HEK293 (cell line): ENCODE data around the gene TRAK1.

Experiments used
- CTCF ChIA-PET: fragments of 350-600 bp; formaldehyde crosslinking; extraction: SDS; loops from one replicate; lab custom pipeline; 2021; ENCODE audit warnings: antibody characterized with exemption; lab: Yijun Ruan, JAX
- POLR2A ChIA-PET: fragments of 300-600 bp; formaldehyde crosslinking; extraction: SDS; loops from one replicate; lab custom pipeline; 2020; ENCODE audit warnings: antibody characterized with exemption, inconsistent platforms; lab: Yijun Ruan, JAX
- H3K27ac ChIP-seq: fragments of 200-500 bp; sonication (Bioruptor generic); 2 replicates; pipeline ENCODE4 v1.5.1; 2014; ENCODE audit warnings: low read depth, low read length, control low read depth, inconsistent platforms; ENCODE audit errors: extremely low read depth
- H3K36me3 ChIP-seq, 2 experiments: fragments of 200-500 bp in 1 of 2; sonication (Bioruptor generic) in 1 of 2; 1 replicate in 1 of 2; 2 replicates in 1 of 2; pipeline ENCODE4 v1.5.1; 2014 to 2017; ENCODE audit warnings: inconsistent platforms in 2 of 2, low read length in 2 of 2; ENCODE audit not compliant: control insufficient read depth in 2 of 2, insufficient read depth in 1 of 2
- H3K4me1 ChIP-seq: fragments of 200-500 bp; sonication (Bioruptor generic); 2 replicates; pipeline ENCODE4 v1.5.1; 2014; ENCODE audit warnings: mild to moderate bottlenecking, low read length, inconsistent platforms; ENCODE audit not compliant: control insufficient read depth, insufficient read depth
- H3K4me3 ChIP-seq: 2 replicates; pipeline ENCODE4 v1.5.1; 2011; ENCODE audit warnings: low read depth, mild to moderate bottlenecking, control low read depth, low read length, moderate library complexity
- H3K9me3 ChIP-seq: fragments of 200-500 bp; sonication (Bioruptor generic); 2 replicates; pipeline ENCODE4 v1.5.1; 2014; ENCODE audit warnings: low read depth, low read length, inconsistent platforms; ENCODE audit not compliant: control insufficient read depth, insufficient read depth
- GLIS2 ChIP-seq: fragments of 450-650 bp; formaldehyde crosslinking; IDR thresholded peaks from 2 replicates; pipeline ENCODE4 v1.5.1; 2016; ENCODE audit warnings: missing biosample characterization, missing genetic modification characterization
- PRDM10 ChIP-seq: fragments of 450-650 bp; formaldehyde crosslinking; IDR thresholded peaks from 2 replicates; pipeline ENCODE4 v1.5.1; 2016; ENCODE audit warnings: missing biosample characterization, missing genetic modification characterization
- SP3 ChIP-seq: fragments of 450-650 bp; formaldehyde crosslinking; IDR thresholded peaks from 2 replicates; pipeline ENCODE4 v1.5.1; 2016; ENCODE audit warnings: missing biosample characterization, missing genetic modification characterization
- TRIM28 ChIP-seq: IDR thresholded peaks from 2 replicates; pipeline ENCODE4 v1.6.1; 2011; ENCODE audit warnings: low read length, control low read depth, borderline replicate concordance
- ZFP37 ChIP-seq: fragments of 450-650 bp; formaldehyde crosslinking; IDR thresholded peaks from 2 replicates; pipeline ENCODE4 v1.5.1; 2016; ENCODE audit warnings: missing biosample characterization, missing genetic modification characterization
- ZNF121 ChIP-seq: fragments of 450-650 bp; formaldehyde crosslinking; IDR thresholded peaks from 2 replicates; pipeline ENCODE4 v1.5.1; 2016; ENCODE audit warnings: missing biosample characterization, missing genetic modification characterization
- ZNF26 ChIP-seq: fragments of 450-650 bp; formaldehyde crosslinking; IDR thresholded peaks from 2 replicates; pipeline ENCODE4 v1.5.1; 2016; ENCODE audit warnings: missing biosample characterization, missing genetic modification characterization
- ZNF311 ChIP-seq: fragments of 450-650 bp; formaldehyde crosslinking; IDR thresholded peaks from 2 replicates; pipeline ENCODE4 v1.5.1; 2017; ENCODE audit warnings: missing biosample characterization, missing genetic modification characterization, borderline replicate concordance
- ZNF350 ChIP-seq: fragments of 450-650 bp; formaldehyde crosslinking; IDR thresholded peaks from 2 replicates; pipeline ENCODE4 v1.5.0; 2017; ENCODE audit warnings: missing biosample characterization, mild to moderate bottlenecking, missing genetic modification characterization
- ZNF394 ChIP-seq: fragments of 450-650 bp; formaldehyde crosslinking; IDR thresholded peaks from 2 replicates; pipeline ENCODE4 v1.5.1; 2016; ENCODE audit warnings: missing biosample characterization, missing genetic modification characterization, mild to moderate bottlenecking, moderate library complexity, borderline replicate concordance
- ZNF449 ChIP-seq: fragments of 450-650 bp; formaldehyde crosslinking; IDR thresholded peaks from 2 replicates; pipeline ENCODE4 v1.5.1; 2017; ENCODE audit warnings: missing biosample characterization, mild to moderate bottlenecking, missing genetic modification characterization, moderate library complexity
- ZNF513 ChIP-seq: fragments of 450-650 bp; IDR thresholded peaks from 2 replicates; pipeline ENCODE4 v1.5.1; 2018; ENCODE audit warnings: missing biosample characterization, missing genetic modification characterization
- ZNF626 ChIP-seq: fragments of 450-650 bp; sonication (Bioruptor Pico); formaldehyde crosslinking; IDR thresholded peaks from 2 replicates; pipeline ENCODE4 v1.5.1; 2018; ENCODE audit warnings: missing biosample characterization, missing genetic modification characterization, inconsistent platforms
- ZNF843 ChIP-seq: fragments of 450-650 bp; formaldehyde crosslinking; IDR thresholded peaks from 2 replicates; pipeline ENCODE4 v1.5.1; 2016; ENCODE audit warnings: missing biosample characterization, missing genetic modification characterization

TRAK1 gene

GRCh38 chr3:42094128-42094527 is 3.0 kb downstream of the TRAK1 start:
- Histone ChIP-seq H3K27ac (no peak overlapping the region), H3K4me3 (no peak overlapping the region), H3K9me3 (no peaks in the 10 kb centered on the region), H3K4me1 (no peaks in the 10 kb centered on the region), H3K36me3 (peaks cover 0 to 15% of the 10 kb centered on the region in 2 experiments; a peak in 1 of 3 replicates)
- TF ChIP-seq ZNF843 (tag by site-specific recombination) (no peak), ZNF626 (tag by site-specific recombination) (no peak), SP3 (tag by site-specific recombination) (no peak), GLIS2 (tag by site-specific recombination) (no peak), ZFP37 (tag by site-specific recombination) (no peak), ZNF121 (tag by site-specific recombination) (no peak), ZNF311 (tag by site-specific recombination) (no peak), ZNF26 (tag by site-specific recombination) (no peak), TRIM28 (no peak)
- ChIA-PET POLR2A (no interaction called here), CTCF (interaction anchor here (0.9 kb wide), 1 partner anchor 34 kb away, joined by 5 read pairs; no protein-coding TSS in a partner anchor)

GRCh38 chr3:42094691-42095391 is 3.7 kb downstream of the TRAK1 start:
- Histone ChIP-seq H3K9me3 (no peaks in the 10 kb centered on the region), H3K27ac (no peak overlapping the region), H3K4me1 (no peaks in the 10 kb centered on the region), H3K36me3 (peaks cover 0 to 12% of the 10 kb centered on the region in 2 experiments; a peak in 1 of 3 replicates), H3K4me3 (no peak overlapping the region)
- ChIA-PET POLR2A (no interaction called here), CTCF (interaction anchor here (0.6 kb wide), 1 partner anchor 644 kb away, joined by 4 read pairs; no protein-coding TSS in a partner anchor)
- TF ChIP-seq ZNF394 = peak; percentile 56; the same call in 1 of the 2 replicates
- TF ChIP-seq ZNF449 (tag by site-specific recombination) = no peak
- no peak for TF ChIP-seq PRDM10 (tag by site-specific recombination)

GRCh38 chr3:42095540-42095939 is 4.4 kb downstream of the TRAK1 start:
- no peak overlapping the region for H3K4me3 ChIP-seq
- peaks cover 0 to 6% of the 10 kb centered on the region in 2 experiments; a peak in 1 of 3 replicates for H3K36me3 ChIP-seq
- no peaks in the 10 kb centered on the region for H3K9me3 ChIP-seq
- H3K4me1 ChIP-seq = no peaks in the 10 kb centered on the region
- ChIA-PET POLR2A (interaction anchor here (0.9 kb wide), 1 partner anchor 12 kb away, joined by 3 read pairs; no protein-coding TSS in a partner anchor), CTCF (interaction anchor here (0.6 kb wide), 1 partner anchor 645 kb away, joined by 4 read pairs; no protein-coding TSS in a partner anchor)
- no peak overlapping the region for H3K27ac ChIP-seq
- no peak for TF ChIP-seq ZNF350 (tag by site-specific recombination)
- peak; percentile 92 for TF ChIP-seq ZNF513
